ENCODE data around the gene SLC4A8. TPM values are rescaled to one million over a fixed set of nuclear protein-coding genes. Genes with fewer than 3 reads are reported as not detected.

The SLC4A8 gene
- total RNA-seq, 2 experiments from 2014 or later, result 1.0 to 6.7 TPM

- DNase-seq (ENCODE audit: low spot score), result no peak
- BruUV-seq (replicated peaks), result no TSS peak
- H3K9me3 ChIP-seq (ENCODE audit: low read length), result no peaks in the 10 kb centered on the region
- H4K20me1 ChIP-seq (ENCODE audit: insufficient read depth, low read length), result no peaks in the 10 kb centered on the region
- POLR2A ChIA-PET, result no interaction called here
- no peak for TF ChIP-seq EZH2phosphoT487 (IDR thresholded peaks at IDR 0.05; ENCODE audit: borderline replicate concordance, low read depth, low read length)
- TF ChIP-seq, protein P1, sequence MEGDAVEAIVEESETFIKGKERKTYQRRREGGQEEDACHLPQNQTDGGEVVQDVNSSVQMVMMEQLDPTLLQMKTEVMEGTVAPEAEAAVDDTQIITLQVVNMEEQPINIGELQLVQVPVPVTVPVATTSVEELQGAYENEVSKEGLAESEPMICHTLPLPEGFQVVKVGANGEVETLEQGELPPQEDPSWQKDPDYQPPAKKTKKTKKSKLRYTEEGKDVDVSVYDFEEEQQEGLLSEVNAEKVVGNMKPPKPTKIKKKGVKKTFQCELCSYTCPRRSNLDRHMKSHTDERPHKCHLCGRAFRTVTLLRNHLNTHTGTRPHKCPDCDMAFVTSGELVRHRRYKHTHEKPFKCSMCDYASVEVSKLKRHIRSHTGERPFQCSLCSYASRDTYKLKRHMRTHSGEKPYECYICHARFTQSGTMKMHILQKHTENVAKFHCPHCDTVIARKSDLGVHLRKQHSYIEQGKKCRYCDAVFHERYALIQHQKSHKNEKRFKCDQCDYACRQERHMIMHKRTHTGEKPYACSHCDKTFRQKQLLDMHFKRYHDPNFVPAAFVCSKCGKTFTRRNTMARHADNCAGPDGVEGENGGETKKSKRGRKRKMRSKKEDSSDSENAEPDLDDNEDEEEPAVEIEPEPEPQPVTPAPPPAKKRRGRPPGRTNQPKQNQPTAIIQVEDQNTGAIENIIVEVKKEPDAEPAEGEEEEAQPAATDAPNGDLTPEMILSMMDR (conservative IDR thresholded peaks at IDR 0.05; ENCODE audit: low read length), result no peak
- H3K4me1 ChIP-seq (ENCODE audit: insufficient read depth, low read length, poor library complexity, severe bottlenecking), result no peaks in the 10 kb centered on the region
- H2AFZ ChIP-seq (ENCODE audit: low read length), result no peak overlapping the region
- H3K4me2 ChIP-seq (ENCODE audit: low read length), result no peak overlapping the region
- intact Hi-C loops (cut with micrococcal nuclease; ENCODE audit: unreplicated experiment), result no loop called here
- H3K4me3 ChIP-seq (ENCODE audit: low read depth, low read length, poor library complexity, severe bottlenecking), result no peak overlapping the region
- no peaks in the 10 kb centered on the region for H3K79me2 ChIP-seq (ENCODE audit: insufficient read depth, low read depth, low read length)
- H3K36me3 ChIP-seq (ENCODE audit: insufficient read depth, low read length), result no peaks in the 10 kb centered on the region
- CTCF ChIA-PET (ENCODE audit: unreplicated experiment), result no interaction called here
- H3K9me2 ChIP-seq (ENCODE audit: insufficient read depth, low read length), result no peaks in the 10 kb centered on the region
- H3K27ac ChIP-seq (ENCODE audit: low read depth, low read length, poor library complexity, severe bottlenecking), result no peak overlapping the region
These were observed 8.7 kb upstream of the SLC4A8 start for GRCh38 chr12:51415931-51416330.

DNA sequence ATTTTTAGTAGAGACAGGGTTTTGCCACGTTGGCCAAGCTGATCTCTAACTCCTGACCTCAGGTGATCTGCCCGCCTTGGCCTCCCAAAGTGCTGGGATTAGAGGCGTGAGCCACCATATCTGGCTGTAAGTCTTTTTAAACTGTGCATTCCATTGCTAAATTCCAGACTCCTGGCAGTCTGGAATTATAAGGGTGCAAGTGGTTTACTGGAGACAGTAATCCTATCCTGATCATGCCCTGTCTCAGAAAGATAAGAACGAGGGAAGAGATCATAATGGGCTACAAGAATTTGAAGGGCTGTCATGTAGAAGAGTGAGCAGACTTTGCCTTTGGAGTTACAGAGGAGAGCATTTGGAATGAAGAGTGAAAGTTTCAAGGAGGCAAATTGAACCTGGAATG, 6.8 kb upstream of the SLC4A8 start:
- Histone ChIP-seq H3K36me3 (ENCODE audit: insufficient read depth, low read length) (no peaks in the 10 kb centered on the region), H2AFZ (ENCODE audit: low read length) (no peak overlapping the region), H3K4me1 (ENCODE audit: insufficient read depth, low read length, poor library complexity, severe bottlenecking) (no peaks in the 10 kb centered on the region), H4K20me1 (ENCODE audit: insufficient read depth, low read length) (no peaks in the 10 kb centered on the region), H3K4me3 (ENCODE audit: low read depth, low read length, poor library complexity, severe bottlenecking) (no peak overlapping the region), H3K9me3 (ENCODE audit: low read length) (no peaks in the 10 kb centered on the region), H3K4me2 (ENCODE audit: low read length) (no peak overlapping the region), H3K9me2 (ENCODE audit: insufficient read depth, low read length) (no peaks in the 10 kb centered on the region), H3K27ac (ENCODE audit: low read depth, low read length, poor library complexity, severe bottlenecking) (no peak overlapping the region), H3K79me2 (ENCODE audit: insufficient read depth, low read depth, low read length) (no peaks in the 10 kb centered on the region)
- BruUV-seq (replicated peaks), result no TSS peak
- intact Hi-C loops (cut with micrococcal nuclease; ENCODE audit: unreplicated experiment), result no loop called here
- CTCF ChIA-PET (ENCODE audit: unreplicated experiment), result no interaction called here
- POLR2A ChIA-PET, result no interaction called here
- DNase-seq (ENCODE audit: low spot score), result no peak
- TF ChIP-seq, protein P1 (conservative IDR thresholded peaks at IDR 0.05; ENCODE audit: low read length), result no peak
- TF ChIP-seq EZH2phosphoT487 (IDR thresholded peaks at IDR 0.05; ENCODE audit: borderline replicate concordance, low read depth, low read length), result no peak

GRCh38 chr12:51419425-51420193, 5.0 kb upstream of the SLC4A8 start:
- TF ChIP-seq, protein P1 (conservative IDR thresholded peaks at IDR 0.05; ENCODE audit: low read length), result peak; percentile 38
- no peak for TF ChIP-seq EZH2phosphoT487 (IDR thresholded peaks at IDR 0.05; ENCODE audit: borderline replicate concordance, low read depth, low read length)
- DNase-seq (ENCODE audit: low spot score), result peak; percentile 5
- Histone ChIP-seq H3K9me3 (ENCODE audit: low read length) (no peaks in the 10 kb centered on the region), H3K4me2 (ENCODE audit: low read length) (no peak overlapping the region), H4K20me1 (ENCODE audit: insufficient read depth, low read length) (no peaks in the 10 kb centered on the region), H3K79me2 (ENCODE audit: insufficient read depth, low read depth, low read length) (no peaks in the 10 kb centered on the region), H2AFZ (ENCODE audit: low read length) (no peak overlapping the region), H3K36me3 (ENCODE audit: insufficient read depth, low read length) (no peaks in the 10 kb centered on the region), H3K4me3 (ENCODE audit: low read depth, low read length, poor library complexity, severe bottlenecking) (no peak overlapping the region), H3K4me1 (ENCODE audit: insufficient read depth, low read length, poor library complexity, severe bottlenecking) (peaks cover 6% of the 10 kb centered on the region), H3K9me2 (ENCODE audit: insufficient read depth, low read length) (no peaks in the 10 kb centered on the region), H3K27ac (ENCODE audit: low read depth, low read length, poor library complexity, severe bottlenecking) (no peak overlapping the region)
- ChIA-PET POLR2A (interaction anchor here (1.2 kb wide), 1 partner anchor 9 kb away, joined by 4 read pairs; no protein-coding TSS in a partner anchor), CTCF (ENCODE audit: unreplicated experiment) (no interaction called here)
- intact Hi-C loops (cut with micrococcal nuclease; ENCODE audit: unreplicated experiment), result loop anchor here (2.0 kb wide), 3 partner anchors 171 to 455 kb away; partner anchors contain the start of gene SCN8A
- BruUV-seq (replicated peaks), result no TSS peak
